Measurements from ENCODE around the gene SMYD3.
A peak's percentile ranks its signal among the peaks of the same experiment; 100 is the strongest.

SMYD3 gene

DNA sequence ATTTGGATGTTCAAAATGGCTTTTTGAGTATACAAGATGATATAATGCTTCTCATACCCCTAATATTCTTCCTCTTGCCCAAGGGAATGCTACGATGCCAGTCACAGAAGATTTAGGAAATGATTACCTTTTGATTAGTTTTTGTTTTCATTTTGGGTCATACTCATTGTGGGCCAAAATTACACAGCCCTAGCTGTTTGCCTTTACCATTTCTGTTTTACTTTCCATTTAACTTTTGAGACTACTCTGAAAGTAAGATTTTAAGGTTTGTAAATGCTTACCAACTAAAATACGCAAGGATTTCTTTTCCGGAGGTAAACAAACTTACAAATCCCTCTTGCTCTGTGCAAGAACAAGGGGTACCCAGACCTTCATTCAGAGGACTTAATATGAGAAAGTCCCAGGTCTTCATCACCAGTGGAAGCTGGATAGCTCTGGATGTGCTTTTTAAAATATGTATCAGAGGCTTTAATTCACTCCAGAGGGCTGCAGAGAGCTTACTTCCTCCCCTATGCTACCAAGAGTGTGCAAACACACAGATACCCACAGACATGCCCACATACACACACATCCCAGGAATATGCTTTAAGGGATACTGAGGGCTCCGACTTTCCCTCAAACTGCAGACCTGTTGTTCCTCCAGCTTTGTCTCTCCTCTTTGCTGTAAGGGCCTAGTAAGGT, 631.4 kb downstream of the SMYD3 start:
- DNase-seq: no peak

DNA sequence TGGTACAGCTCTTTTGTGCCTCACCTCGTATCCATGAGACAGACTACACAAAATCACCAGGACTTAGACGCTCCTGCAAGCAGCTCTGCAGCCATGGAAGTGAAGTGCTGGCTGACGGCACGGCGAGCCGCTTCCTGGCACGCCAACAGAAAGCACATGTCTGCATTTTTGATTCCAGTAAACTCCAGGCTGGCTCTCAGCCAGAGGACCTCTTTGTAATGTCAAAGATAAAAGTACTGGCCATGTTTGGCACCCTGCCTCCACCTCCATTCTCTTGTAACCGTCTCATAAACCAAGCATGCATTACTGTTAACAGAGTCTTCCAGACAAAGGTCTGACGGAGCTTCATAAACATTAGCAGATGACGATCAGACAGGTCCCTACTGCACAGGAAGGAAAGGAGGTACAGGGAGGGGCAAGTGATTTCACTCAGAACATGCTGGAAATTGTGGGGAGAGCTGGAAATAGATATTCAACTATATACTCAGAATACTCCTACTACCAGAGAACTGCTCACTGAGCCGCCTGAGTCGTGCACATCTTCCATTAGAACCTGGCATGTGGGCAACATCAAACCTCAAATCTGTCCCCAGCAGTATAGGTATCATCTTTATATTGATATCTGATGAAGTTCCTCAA, 632.0 kb downstream of the SMYD3 start:
- DNase-seq: peak; percentile 96

DNA sequence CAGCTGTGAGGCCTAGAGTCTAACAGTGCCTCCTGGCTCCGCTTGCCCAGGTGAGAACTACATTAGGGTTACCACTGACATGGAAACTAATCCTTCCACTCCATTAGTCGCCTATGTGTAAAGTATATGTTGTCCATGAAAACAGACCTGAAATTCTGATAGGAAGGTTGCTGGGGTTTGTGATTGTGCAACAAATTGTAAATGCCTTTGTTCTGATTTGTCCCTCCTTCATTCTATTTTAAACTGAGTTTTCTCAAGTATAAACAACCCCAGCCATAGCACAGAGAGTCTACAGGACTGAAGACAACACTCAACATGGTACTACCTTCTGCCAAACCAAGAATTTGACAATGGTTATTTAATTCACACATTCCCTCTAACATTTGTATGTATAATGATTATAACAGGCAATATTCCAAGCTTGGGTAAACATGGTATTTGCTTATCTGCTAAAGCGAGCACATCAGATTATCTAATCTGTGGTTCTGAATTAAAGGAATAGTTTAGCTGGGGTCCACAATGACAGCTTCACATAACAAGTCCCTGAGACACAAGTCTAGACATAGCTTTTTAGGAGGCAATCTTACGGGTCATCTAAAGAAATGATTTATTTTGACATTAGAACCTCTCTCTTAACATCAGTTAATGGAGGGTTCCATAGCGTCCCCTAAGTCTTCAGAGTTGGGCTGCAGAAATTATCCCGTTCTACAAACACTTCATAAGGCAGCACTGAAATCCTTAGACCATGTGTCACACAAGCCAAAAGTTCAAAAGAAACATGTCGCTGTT, 633.0 kb downstream of the SMYD3 start:
- no peak for DNase-seq

DNA sequence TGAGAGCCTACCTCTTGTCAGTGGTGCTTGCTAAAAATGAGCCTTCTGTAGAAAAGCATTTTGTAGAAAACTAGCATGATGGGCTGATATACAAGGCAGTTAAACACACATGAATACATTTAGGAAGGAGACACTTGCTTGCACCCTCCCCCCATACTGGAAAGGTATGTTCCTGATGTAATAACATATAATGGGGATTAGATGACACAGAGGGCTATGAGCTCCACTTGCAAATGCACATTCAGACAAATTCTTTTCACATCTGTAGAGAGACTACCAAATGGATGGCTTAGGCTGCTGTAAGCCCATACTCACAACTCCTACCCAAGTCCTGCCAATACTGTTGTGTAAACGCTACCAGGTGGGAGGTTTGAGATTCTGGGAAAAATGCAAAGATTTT, 634.0 kb downstream of the SMYD3 start:
- no peak for DNase-seq

DNA sequence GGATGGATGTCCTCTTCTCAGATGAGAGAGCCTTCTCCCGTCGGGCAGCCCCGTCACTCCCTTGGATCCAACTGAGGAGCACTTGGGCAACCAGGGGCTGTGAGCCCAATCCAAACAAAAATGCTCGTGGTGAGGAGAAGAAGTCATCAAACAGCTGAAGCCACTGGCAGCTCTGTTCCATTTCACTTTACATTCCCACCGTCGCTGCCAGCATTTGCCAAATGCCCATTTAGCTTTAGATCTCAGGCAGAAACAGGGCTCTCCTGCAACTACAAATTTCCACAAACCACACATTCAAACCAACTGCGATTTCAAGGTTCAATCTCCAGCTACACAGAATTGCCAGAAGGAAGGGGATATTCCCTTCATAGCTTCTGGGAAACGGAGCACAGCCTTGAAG, 634.6 kb downstream of the SMYD3 start:
- no peak for DNase-seq

DNA sequence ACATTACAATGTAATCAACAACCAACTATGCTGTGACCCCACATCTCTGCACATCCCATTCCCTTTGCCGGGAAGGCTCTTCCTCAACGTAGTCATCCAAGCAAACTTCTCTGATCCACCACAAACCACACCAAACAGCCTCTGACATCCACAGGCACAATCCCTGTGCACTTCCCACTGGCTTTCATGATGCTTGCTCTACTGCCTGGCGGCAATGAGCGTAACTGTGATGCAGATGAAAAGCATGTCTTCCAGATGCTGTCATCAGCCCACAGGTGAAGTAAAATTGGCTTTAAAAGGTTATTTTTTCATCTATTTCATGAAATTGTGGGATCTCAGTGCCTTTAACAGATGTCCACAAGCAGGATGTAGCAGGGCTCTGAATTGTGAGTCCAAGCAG, 635.2 kb downstream of the SMYD3 start:
- DNase-seq: no peak

DNA sequence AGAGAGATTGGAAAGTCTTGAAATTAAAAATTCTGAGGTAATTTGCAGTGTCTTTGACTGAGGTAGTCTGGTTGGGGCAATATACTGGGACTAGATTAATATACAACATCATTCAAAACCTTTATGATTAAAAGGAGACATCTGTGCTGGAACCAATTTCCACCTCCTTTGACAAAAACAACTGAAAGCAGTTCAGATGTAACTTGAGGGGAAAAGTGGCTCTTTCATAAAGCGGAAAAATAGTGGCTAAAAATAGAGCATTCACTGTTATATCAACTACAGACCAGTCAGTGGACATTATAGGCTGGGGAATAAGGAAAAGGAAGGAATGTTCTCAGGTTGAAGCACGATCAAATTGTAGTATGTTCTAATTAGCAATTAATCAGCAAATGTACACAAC, 635.9 kb downstream of the SMYD3 start:
- DNase-seq: no peak

DNA sequence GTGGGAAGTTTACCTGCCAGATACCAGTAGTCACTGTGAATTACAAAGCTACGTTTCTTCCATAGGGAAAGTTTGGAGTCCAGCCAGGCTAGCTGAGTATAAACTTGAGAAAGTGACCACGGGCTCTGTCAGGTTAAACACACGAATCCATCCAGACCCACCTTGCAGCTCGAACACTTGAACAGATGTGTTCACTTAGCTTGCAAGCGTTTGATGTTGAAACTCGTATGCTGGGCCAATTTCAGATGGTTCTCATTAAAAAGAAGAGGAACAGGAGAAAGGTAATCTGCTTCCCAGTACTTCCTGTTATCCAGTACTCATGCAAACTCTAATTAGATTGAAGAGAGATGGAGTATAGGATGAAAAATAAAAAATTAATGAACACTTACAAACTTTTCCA, 636.4 kb downstream of the SMYD3 start:
- DNase-seq: no peak

DNA sequence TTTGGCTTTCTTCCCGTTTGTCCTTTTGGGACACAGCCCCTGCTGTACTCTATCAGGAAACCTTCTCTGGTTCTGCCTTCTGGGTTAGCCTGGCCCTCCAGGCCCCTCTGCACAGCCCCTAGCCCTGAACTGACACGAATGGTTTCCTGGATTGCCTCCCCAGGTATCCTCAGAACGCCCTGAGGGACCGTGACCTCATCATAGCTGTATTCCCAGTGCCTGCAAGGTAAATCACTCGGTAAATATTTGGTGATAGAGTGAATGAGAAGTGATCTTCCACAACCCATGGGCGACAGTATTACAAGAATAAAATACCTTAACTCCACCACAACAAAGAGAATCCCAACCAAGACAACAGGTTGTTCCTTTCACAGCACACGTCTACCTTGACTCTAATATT, 637.2 kb downstream of the SMYD3 start:
- peak; percentile 6 for DNase-seq

DNA sequence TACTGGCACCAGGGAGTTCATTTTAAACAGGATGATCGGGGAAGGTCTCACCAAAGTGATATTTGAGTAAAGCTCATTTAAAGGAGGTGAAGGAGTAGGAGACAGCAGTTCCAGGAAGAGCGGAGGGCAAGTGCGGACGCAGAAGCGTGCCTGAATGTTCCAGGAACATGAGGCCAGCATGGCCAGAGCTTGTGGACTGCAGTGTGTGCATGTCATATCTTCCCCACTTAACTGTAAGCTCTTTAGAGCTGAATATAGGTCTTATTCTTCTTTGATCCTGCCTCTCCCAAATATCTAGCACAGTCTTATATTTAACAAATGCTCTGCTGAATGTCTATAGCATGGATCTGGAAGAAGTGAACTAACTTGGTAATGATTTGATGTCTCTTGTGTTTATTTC, 639.3 kb downstream of the SMYD3 start:
- DNase-seq: no peak

DNA sequence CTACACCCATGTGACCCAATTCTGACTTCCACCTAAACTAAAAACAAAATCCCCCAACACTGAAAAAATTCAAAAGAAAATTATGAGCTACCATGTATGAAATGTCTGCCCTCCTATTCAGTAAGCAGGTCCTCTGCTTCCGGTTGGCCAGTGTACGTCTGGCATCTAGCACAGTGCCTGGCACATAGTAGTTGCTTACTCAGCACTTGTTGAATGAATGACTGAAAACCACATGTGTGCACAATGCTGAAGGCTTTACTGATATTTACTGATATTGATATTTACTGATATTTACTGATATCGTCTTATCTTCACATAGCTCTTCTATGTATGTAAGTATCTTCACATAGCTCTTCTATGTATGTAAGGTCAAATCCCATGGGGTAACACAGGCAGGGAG, 642.2 kb downstream of the SMYD3 start:
- DNase-seq: no peak

DNA sequence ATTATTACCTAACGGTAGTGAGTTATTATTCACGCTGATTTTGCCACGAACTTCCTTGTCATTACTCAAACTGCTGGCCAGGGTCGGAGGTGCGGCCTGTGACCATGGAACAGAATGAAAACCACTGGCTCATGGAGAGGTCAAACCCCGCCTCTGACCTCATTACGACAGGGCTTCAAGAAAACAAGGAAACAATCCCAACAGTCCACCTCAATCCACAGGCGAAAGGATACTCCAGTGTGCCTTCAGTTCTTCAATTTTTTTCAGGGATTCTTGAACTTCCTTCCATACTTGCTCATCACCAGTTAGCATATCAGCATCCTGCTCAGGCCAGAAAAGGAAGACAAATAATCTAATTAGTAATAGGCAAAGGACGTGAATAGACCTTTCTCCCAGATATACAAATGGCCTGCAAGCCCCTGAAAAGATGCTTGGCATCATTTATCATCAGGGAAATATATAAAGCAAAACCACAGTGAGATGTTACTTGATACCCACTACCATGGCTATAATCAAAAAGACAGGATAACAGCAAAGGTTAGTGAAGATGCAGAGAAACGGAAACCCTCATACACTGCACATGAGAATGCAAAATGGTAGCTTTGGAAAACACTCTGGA, 643.4 kb downstream of the SMYD3 start:
- DNase-seq: no peak

DNA sequence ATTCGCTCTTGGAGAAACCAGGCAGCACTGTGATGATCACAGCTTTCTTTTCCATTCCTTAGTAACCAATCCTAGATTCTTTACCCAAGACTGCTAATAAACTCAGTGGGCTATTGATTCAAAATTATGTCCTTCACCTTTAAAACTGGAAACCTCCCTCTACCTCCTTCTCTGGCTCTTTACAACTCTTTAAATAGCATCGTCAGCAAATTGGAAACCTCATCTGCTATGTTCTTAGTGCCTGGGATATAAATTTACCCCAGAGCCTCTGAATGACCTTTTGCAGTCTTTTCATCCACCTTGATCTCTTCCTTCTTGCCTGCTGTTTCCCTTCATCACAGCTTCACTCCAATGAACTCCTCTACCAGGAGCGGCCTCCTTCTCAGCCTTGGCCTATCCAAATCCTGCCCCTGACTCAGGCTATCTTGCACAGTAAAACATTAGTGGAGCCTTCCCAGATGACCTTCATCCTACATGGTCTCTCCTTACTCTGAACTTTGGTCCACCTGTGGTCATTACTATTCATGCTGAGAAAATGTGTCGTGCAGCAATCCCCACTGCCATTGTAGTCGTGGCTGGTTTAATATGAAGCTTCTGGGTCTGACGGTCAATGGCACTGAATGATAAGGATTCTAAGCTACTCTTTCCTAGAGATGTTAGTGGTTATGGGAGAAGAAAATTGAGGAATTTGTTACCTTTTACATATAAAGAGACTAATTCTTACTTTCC, 644.1 kb downstream of the SMYD3 start:
- no peak for DNase-seq

DNA sequence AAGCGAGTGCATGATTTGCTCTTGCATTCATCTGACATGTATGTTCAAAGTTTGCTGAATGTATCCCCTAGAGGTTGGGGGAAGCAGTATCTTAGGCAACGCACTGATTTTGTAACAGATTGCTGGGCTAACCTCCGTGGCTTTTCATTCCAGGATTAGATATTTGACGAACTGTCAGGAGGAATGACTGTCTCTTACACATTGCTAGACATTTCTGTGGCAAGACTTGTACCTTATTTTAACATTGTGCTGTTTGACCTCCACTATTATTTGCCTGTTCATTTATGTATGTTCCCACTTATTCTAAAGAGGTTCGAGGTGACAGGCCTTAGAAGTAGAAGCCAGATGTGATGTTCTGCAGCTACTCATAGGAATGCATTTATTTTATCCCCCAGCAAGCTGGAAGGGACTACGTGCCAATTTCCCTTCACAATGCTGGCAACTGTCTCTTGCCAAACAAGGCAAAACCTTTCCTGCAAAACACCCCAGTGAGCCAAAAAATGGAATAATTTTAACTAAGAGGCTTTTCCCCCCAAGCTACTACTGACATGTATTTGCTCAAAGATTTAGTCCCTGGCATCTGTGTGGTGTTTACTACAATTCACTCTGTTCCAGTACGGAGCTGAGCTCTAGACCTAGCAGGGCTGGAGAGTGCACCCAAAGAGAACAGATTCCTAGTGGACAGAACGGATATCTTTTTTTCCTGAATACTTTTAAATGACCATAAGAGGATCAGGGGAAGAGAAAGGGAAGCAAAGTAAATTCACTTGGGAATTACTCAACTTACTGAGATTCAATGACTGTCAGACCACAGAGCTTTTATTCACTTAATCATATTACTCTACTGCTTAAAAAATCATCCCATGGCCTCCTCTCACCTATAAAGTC, 646.2 kb downstream of the SMYD3 start:
- no peak for DNase-seq

DNA sequence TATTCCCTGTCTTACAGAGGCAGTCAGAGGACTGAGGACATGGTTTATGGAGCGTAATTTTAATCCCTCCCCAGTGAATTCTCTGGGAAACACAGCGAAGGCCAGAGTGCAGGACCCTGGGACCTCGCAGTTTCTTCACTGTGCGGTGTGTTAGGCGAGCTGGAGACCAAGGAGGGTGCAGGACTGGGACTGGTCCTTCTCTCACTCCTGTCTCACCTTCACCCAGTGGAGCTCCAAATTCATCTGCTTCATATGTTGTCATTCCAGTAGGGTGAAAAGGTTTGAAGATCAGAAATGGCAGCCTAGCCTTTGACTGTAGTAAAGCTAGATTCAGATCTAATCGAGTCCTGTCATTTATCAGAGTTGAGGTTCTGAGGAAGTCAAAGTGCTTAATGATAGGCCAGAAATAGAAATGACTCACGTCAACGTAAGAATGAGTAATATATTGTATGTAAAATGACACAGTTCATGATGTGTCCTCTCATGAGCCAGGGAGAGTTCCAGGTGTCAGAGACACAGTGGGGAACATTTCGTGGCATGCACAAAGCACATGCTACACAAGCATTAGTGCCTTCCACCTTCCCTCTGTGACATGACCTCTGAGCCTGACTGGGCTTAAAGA, 647.5 kb downstream of the SMYD3 start:
- no peak for DNase-seq

DNA sequence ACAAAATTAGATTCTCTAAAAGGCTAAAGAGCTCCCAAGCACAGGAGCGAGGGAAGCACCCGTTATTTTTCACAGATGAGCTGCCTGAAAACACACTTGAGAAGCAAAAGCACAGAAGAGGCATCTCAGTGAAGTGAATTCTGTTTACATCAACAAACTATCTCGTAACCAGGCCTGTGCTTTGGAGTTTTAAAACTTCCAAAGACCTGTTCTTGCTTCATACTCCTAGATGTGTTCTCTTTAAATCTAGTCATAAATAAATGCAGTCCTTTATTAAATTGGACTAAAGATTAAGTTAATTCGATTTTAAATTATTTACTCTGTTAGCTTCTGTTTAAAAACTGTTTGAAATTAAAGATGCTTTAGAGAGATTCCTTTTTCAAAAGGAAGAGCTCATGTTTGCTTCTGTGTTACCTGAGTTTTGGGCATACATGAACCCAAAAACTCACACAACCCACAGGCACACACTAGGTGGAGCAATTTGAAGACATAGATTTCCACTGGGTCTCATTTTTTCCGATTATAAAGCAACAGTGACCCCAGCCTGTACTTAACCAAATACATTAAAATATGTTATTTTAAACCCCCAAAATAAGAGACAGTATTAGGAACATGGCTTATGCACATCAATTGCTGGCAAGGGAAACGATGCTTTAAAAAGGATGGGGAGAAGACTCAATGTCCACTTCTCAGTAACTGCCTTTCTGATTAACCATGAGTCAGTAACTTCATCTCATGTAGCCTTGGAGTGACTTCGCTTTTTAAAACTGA, 648.2 kb downstream of the SMYD3 start:
- no peak for DNase-seq

DNA sequence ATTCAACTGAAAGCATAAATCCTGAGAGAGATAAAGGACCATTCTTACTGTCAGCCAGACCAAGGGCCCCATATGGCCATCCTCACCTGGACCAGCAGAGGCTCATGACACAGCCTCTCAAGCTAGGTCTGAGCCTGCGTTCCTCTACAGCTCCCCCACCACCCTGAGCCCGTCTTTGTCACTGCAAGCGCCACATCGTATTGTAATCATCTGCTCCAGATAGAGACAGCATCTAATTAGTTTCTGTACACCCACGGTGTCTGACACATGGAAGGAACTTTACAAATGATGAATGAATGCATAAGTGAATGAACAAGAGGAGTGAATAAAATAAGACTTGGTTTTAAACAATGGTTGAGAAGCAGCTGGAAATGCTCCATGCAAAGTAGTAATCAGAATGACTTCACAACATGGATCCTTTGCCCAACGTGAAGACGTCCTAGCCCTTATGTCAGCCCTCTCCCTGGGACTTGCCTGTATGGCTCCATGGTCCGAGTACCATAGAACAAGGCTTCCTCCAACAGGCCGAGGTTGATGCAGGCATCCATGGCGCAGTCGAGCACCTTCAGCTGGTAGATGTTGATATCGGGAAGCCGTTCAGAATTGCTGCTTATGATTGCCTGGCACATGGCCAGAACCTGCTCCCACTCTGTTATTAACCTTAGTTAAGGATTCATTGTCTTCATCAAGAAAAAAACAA, 648.9 kb downstream of the SMYD3 start:
- no peak for DNase-seq

DNA sequence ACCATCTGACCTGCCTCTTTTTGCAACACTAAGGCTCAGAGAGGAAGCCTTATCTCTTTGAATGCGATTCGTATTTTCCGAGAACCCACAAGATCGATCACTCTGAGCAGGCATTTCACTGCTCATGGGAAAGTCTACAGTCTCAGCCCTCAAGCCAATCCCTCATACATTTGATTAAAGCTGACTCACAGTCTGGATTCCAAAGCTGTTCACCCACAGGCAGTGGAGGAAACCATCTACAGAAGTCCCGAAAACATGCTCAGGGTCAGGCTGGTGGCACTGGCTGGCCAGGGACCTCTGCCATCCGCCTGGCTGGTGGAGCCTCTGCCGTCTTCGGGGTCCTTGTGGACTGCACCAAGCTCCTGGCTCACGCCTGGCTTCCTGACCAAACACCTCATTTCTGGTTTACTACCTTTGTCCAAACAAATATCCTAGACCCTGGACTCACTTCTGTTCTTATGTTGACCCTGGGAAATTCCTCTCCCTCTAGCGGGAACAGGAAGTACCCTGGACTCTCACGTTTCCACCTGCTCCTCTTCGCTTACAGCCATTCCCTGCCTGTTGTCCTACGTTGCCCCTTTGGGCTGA, 650.0 kb downstream of the SMYD3 start:
- DNase-seq: no peak

DNA sequence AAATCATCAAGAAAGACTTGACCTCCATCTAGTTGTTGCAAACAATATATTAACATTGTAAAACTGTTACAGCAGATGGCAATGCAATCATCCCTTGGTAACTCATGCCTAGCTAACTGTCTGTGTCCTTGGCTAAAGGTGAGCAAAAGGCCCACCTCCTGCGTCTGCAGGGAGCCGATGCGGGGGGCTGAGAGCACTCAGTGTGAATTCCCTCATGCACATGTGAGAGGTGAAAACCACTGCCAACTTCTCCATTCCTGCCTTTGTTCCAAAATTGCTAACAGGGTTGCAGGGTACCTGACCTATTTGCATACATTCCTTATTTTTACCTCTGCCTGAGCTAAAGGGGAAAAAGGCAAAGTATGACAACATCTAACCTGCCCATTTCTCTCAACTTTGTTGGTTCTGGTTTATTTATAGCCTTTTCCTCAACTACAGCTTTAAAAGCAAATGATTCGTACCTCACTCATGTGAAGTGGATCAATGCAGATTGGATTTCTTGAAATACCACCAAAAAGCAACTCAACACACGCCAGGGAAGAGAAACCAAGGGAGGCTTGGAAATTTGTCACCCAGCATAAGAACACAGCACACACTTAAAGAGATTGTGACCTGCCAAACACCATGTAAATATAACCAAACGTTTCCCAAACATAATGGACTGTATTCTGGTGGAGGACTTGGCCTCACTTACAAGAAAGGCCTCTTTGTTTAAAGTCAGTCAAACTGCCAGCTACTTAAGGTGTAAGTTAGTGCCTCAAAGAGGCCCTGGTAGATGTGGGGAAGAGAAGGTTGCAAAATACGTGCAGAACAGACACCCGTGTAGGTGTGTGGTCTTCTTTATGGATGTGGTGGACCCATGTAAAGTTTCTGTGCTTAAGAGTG, 651.0 kb downstream of the SMYD3 start:
- no peak for DNase-seq

Data from NCI-H345 (cell line).